NCI-H2227 treated with DMSO at 0.1 percent for 48 hours (cell line): ENCODE data around the gene PTPN3.

ENCODE experiments used
- DNase-seq: peaks from one replicate; lab custom pipeline; 2025; lab: John Stamatoyannopoulos, UW

The PTPN3 gene

DNA sequence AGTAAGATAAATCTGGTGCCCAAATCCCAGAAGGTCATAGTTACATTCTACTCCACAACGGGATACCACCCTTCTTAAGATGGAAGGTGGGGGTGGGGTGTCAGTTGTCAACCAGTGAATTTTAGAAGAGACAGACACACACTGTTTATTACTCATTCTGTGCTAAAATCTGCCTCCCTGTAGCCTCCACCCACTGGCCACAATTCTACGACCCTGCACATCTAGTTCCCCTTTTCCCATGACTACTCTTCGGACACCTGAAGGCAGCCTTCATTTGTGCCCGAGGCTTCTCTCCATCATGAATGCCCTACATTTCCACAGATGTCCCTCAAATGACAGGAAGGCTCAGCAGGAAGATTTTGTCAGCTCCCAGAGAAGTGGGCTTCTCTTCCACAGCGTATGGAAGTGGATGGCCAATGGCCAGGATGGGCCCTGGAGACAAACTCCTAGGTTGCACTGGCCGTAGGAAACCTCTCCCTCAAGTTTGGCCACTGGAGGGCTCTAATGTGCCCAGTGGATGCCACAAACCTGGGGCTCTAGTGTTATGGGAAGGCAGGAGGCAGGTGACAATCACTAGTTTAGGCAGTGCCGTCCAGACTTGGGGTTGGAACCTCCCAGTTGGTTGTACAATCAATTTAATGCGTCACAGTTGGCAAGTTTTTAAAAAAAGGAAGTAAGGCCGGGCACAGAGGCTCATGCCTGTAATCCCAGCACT is 46.6 kb downstream of the PTPN3 start:
- no peak for DNase-seq

DNA sequence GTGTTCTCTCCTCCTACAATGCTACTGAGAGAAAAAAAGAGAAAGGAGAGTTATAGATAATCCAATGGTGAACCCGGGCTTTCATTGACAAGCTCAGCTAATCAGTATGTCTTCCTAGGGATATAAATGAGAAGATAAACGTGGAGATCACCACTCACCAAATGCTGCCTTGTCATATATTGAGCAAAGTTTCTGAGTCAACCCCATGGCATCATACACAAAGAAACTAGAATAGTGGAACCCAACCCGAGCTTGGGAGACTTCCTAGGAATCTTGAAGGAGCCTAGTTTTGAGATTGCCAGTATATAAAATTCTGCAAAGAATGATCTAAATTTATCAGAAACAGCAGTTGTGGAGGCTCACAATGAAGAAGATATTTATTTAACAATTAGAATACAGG is 47.8 kb downstream of the PTPN3 start:
- no peak for DNase-seq

DNA sequence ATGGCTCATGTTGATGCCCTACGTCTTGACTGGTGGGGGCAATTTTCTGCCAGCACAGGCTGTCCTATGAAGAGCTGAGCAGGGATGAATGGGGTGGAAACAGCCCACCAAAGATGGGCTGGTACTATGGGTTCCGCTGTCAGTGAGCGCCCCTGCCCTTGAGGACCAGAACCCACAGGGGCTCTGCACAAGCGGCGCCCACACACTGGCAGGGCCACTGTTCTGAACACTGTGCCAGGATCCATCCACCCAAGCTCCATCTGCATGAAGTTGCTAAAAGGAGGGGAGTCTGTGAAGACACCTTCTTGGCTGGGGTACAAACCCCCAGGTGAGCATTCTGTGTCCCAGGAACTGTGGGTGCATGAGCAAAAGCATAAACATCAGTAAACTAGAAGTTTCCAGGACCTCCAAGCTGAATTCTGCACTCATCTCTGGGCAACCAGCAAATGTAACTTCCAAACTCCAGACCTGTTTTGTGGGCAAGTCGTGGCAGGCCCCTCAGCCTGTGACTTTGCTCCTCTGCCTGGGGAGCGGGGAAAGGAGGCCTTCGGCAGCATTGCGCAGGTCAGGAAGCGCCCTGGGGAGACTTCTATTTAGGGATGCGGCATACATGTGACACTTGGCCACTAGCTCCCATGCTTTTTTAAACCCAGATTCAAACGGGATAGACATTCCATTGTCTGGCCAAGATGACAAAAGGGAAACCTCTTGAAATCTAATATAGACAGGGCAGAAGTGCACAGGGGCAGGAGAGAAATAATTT is 48.9 kb downstream of the PTPN3 start:
- DNase-seq, result no peak

- no peak for DNase-seq
Measured at GRCh38 chr9:109448223-109448622, 49.9 kb downstream of the PTPN3 start.

DNA sequence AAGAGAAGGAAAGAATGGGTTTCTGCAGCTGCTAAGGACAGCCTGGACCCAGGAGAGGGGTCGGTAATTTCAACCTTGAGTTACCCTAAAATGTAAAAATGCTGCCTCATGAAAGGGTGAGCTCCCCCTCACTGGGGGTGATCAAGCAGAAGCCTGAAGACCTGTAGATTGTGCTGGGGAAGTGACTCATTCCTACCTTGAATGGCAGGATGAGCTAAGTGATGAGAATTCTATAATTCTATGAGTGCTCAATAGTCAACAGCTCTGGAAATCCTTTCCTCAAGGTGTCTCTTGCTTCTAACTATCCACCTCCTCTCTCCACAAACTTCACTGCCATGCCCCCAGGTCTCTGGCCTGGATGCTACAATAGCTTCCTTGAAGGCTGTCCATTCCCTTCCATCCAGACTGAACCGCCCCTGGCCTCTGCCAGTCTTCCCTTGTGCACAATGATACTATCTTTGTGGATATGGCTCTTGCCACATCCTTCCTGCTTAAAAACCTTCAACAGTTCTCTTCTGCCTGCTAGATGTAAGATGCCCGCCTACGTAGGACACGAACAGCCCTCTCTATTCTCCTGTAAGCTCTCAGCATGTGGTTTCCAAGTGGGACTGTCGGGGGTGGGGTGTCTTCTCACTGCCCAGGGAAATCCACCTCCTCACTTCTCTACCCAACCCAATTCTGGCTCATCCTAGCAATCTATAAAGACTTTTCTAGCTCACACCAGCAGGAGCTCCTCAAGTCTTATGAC is 50.6 kb downstream of the PTPN3 start:
- no peak for DNase-seq

GRCh38 chr9:109444771-109445320 is 53.3 kb downstream of the PTPN3 start:
- DNase-seq, result no peak

DNA sequence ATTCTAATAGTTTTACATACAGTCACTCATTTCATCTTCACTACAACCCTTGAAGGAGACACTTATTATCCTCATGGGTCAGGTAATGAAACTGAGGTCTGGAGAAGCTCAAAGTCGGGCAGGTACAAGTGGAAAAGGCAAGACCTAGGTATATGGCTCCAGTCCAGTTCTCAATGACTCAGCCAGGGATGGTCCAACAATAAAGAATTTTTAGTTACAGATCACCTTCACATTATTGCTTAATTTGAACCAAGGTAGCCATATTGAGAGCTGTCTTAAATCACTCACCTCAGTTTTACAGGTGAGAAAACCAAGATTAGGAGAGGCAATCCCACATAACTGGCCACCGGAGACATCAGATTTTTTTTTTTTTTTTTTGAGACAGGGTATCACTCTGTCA is 55.4 kb downstream of the PTPN3 start:
- DNase-seq, result no peak

DNA sequence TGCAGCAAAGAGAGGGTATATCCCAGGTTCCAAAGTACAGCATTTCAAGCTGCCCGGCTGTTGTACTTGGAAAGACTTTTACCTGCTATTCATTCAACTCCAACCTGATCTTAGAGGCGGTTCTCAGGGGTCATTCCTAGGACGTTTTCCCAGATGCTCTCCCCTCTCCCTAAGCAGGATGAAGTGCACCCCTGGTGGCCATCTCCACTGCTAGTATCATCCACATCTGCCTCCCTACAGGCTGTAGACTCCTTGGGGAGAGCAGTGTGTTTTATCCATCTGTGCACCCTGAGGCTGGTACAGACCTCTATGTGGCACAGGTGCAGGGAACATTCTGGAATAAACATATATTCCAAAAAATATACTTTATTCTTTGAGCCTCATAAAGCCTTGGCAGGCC is 56.8 kb downstream of the PTPN3 start:
- no peak for DNase-seq

GRCh38 chr9:109440797-109441287 is 57.3 kb downstream of the PTPN3 start:
- peak; percentile 7 for DNase-seq

GRCh38 chr9:109440117-109440515 is 58.0 kb downstream of the PTPN3 start:
- no peak for DNase-seq

DNA sequence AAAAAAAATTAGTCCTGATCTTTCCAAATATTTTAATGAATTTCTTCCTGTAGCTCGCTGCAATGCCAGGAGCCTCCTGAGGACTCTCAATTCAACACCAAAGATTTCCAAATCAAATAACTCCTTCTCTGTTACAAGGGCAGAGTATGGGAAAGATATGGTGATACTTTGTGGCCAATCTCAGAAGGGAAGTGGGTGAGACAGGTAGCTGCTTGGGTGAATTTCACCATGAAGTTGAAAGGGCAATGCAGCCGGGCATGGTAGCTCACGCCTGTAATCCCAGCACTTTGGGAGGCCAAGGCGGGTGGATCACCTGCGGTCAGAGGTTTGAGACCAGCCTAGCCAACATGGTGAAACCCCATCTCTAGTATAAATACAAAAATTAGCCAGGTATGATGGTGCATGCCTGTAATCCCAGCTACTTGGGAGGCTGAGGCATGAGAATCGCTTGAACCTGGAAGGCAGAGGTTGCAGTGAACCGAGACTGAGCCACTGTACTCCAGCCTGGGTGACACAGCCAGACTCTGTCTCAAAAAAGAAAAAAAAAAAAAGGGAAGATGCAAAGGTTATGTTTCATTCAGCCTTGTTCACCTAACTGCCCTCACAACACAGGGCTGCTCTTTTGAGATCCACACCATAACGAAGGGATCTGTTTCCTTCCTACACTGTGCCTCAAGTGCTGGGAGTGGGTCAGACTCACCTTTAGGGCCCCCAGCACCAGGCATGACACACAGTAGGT is 58.6 kb downstream of the PTPN3 start:
- DNase-seq, result no peak

- no peak for DNase-seq
Measured at GRCh38 chr9:109437286-109437685, 60.8 kb downstream of the PTPN3 start.

DNA sequence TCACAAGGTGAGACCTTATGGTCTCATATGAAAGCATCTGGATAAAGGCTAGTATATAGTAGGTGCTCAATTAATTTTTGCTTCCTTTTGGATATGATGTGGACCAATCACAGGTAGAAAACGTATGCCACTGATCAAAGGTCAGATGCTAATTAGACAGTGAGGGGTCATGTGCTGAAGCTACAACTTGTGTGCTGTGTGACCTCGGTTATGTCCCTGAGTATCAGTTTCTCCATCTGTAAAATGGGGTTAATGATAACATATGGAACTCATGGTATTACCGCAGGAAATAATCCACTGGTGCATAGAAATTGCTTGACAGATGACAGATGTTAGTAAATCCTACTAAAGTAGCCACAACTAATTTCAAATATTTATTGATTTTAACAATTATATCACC is 62.0 kb downstream of the PTPN3 start:
- no peak for DNase-seq

GRCh38 chr9:109433476-109433875 is 64.6 kb downstream of the PTPN3 start:
- DNase-seq, result no peak

- DNase-seq, result no peak
Measured at GRCh38 chr9:109430231-109430630, 67.9 kb downstream of the PTPN3 start.

DNA sequence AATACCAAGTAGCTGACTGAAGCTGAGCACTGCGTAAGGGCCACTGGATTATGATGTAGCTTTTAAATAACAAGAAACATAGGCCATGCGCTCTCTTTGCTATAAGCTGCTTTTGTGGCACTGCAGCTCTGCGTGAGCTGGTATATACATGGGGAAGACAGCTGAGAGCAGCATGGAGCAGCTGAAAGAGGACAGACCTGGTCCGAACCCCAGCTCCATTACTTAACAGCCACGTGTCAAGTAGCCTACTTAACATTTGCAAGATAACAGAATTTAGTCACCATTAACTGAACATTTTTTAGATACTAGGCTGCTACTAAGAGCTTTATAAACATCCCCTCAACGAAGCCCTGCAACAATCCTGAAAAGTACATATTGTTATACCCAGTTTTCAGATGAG is 69.3 kb downstream of the PTPN3 start:
- DNase-seq, result no peak

- DNase-seq, result no peak
Measured at GRCh38 chr9:109427886-109428285, 70.2 kb downstream of the PTPN3 start.

DNA sequence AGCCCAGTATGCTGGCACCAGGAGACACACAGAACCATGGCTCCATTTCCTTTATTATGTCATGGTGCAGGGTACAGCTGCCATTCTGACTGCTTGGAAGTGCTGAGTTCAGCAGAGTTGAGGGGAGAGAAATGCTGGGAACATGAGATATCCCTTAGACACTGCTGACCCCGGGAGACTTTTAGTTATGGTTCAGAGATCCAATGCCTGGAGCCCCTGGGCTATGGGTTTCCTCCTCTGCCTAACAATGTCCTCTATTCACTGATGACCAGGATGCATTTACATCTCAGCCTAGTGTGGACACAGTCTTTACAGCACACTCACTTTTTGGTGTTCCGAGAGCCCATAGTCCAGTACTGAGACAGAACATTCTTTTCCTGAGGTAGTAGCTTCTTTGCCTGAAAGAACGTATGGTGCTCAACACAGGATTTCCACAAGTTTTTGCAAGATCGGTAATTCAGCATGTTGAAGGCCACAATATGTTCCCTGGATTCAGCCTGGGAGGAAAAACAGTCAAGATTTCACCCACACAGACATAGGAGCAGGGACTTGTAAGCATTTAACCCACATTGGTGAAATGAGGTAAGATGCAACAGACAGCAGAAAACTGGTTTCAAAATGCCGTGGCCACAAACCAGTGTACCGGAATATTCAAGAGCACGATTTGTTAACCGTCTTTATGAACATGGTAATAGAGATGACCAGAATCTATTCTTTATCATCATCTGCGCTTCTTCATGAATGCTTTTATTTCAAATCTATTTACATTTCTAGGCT is 71.3 kb downstream of the PTPN3 start:
- no peak for DNase-seq

- DNase-seq, result no peak
Measured at GRCh38 chr9:109424618-109425017, 73.5 kb downstream of the PTPN3 start.

DNA sequence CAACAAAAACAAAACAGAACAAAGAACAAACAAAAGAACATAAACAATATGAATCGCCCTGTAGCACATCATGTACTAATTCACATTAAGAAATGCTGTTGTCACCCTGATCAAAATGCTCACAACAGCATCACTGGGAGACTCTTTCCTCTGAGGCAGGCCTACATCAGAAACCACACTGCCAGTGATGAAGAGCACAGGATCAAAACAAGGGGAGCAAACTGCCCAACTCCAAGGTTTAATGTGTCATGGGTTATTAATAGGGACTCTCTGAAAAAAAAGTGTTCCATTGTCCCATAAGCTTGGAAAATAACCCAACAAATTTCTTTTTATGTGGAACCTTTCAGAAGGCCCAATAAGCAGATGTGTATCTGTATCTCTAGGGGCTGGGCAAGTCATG is 74.2 kb downstream of the PTPN3 start:
- DNase-seq, result no peak

DNA sequence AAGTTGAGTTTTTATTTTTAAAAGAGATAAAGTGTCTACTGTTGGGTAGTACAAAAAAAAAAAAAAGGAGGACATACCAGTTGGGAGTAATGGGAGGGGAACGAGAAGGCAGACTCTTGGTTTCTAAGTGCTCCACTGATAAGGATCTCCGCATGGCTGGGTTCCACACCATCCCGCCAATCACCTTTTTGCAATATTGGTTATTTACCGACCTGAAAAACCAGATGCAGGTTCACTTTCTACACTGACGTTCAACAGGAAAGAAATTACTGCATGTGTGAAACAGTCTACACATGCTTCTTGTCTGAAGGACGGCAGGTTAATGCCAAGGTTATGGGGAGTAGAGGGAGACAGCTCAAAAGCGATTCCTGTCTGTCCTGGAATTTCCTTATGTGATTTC is 75.5 kb downstream of the PTPN3 start:
- no peak for DNase-seq
